Activated CD4-positive, alpha-beta T cell treated with anti-CD3 and anti-CD28 coated beads for 36 hours (primary cell): Measurements from ENCODE around the gene CSTF1. TPM values are rescaled to one million over a fixed set of nuclear protein-coding genes. Genes with fewer than 3 reads are reported as not detected.
A peak's percentile ranks its signal among the peaks of the same experiment; 100 is the strongest.

ENCODE experiments used
- ATAC-seq: fragments of 200-7000 bp; cut with Tn5 transposase; one replicate; pipeline ENCODE4 v1.10.0; 2021; ENCODE audit warnings: mild to moderate bottlenecking, moderate library complexity
- CTCF ChIA-PET: fragments of 350-600 bp; sonication (Branson Sonifier 250); formaldehyde crosslinking; loops from one replicate; lab custom pipeline; 2021; ENCODE audit warnings: antibody characterized with exemption; lab: Charles Lee
- POLR2A ChIA-PET: fragments of 350-600 bp; sonication (Branson Sonifier 250); formaldehyde crosslinking; loops from one replicate; lab custom pipeline; 2021; ENCODE audit warnings: antibody characterized with exemption, inconsistent platforms; lab: Charles Lee
- DNase-seq: peaks from one replicate; pipeline ENCODE4 v3.0.0-alpha.2; 2020
- H3K27ac Mint-ChIP-seq: one replicate; pipeline ENCODE4 v1.8.0; 2021; ENCODE audit warnings: mixed read lengths
- H3K27me3 Mint-ChIP-seq: one replicate; pipeline ENCODE4 v1.8.0; 2021; ENCODE audit warnings: mixed read lengths
- H3K36me3 Mint-ChIP-seq: one replicate; pipeline ENCODE4 v1.8.0; 2021; ENCODE audit warnings: low read depth, mixed read lengths
- H3K4me1 Mint-ChIP-seq: one replicate; pipeline ENCODE4 v1.8.0; 2021; ENCODE audit warnings: mixed read lengths
- H3K4me3 Mint-ChIP-seq: one replicate; pipeline ENCODE4 v1.8.0; 2021; ENCODE audit warnings: mild to moderate bottlenecking, moderate library complexity, mixed read lengths
- H3K9me3 Mint-ChIP-seq: one replicate; pipeline ENCODE4 v1.8.0; 2021; ENCODE audit warnings: low read depth, mixed read lengths
- intact Hi-C, 2 experiments: fragments of 100-400 bp; cut with DNase I in 1 of 2; cut with micrococcal nuclease in 1 of 2; formaldehyde crosslinking; loops; one replicate each; pipeline versions ENCODE4 v1.14.2 to v1.15.1; 2022 to 2024; cut with DNase I, micrococcal nuclease
- total RNA-seq, 2 experiments: library from RNA; stranded (reverse); gene quantifications; one replicate each; pipeline ENCODE4 v1.2.3, GENCODE V29; 2021

Gene CSTF1
- total RNA-seq, 2 experiments from 2014 or later, result 62.0 to 84.2 TPM

DNA sequence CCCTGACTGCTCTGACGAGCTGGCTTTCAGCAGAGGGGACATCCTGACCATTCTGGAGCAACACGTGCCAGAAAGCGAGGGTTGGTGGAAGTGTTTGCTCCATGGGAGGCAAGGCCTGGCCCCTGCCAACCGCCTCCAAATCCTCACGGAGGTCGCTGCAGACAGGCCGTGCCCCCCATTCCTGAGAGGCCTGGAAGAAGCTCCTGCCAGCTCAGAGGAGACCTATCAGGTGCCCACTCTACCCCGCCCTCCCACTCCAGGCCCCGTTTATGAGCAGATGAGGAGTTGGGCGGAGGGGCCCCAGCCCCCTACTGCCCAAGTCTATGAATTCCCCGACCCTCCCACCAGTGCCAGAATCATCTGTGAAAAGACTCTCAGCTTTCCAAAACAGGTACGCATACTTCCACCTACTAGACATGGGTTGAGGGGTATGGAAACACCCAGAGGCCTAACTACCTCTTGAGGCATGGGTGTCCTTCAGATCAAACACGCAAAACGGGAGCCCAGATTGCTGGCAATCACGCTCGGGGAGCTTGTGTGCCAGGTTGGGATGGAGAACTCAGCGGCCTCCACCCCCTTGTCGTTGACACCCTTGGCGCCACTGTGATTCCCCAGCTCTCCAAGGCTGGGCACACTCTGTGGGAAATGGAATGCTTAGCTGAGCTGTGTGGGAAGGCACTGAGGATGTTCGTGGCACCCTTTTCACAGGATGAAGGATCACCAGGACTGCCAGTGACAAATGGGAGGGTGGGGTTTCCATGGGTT lies 44.9 kb downstream of the CSTF1 start:
- ATAC-seq (no peak), DNase-seq (no peak)
- Mint-ChIP-seq H3K9me3 (no peaks in the 10 kb centered on the region), H3K27ac (peak overlapping the region; percentile 72), H3K4me3 (no peak overlapping the region), H3K27me3 (no peaks in the 10 kb centered on the region), H3K4me1 (peaks cover 41% of the 10 kb centered on the region), H3K36me3 (peaks cover 9% of the 10 kb centered on the region)
- ChIA-PET CTCF (interaction anchor here (0.6 to 0.9 kb wide), 2 partner anchors 16 to 18 kb away, joined by 3 read pairs; no protein-coding TSS in a partner anchor), POLR2A (no interaction called here)
- intact Hi-C loops, result no loop called here

DNA sequence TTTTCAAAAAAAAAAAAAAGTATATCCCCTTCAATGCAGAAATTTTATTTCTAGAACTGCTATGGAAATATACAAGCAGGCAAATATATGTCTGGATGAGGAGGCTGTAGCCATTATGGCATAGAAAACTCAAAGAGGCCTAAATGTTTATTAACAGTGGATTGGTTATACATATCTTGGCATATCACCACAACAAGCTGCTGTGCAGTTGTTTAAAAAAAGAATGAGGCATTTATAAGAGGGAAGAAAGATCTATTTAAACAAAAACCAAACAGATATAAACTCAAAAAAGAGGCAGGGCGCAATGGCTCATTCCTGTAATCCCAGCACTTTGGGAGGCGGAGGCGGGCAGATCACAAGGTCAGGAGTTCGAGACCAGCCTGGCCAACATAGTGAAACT lies 45.8 kb downstream of the CSTF1 start:
- no peak for ATAC-seq
- Mint-ChIP-seq H3K27ac (no peak overlapping the region), H3K27me3 (no peaks in the 10 kb centered on the region)

GRCh38 chr20:56439771-56440291 lies 47.4 kb downstream of the CSTF1 start:
- Mint-ChIP-seq H3K4me3 (no peak overlapping the region), H3K9me3 (no peaks in the 10 kb centered on the region), H3K4me1 (peaks cover 32% of the 10 kb centered on the region), H3K27ac (peak overlapping the region; percentile 92), H3K36me3 (peaks cover 9% of the 10 kb centered on the region), H3K27me3 (no peaks in the 10 kb centered on the region)
- peak; percentile 37 for DNase-seq
- ChIA-PET POLR2A (no interaction called here), CTCF (interaction anchor here (0.9 kb wide), 1 partner anchor 17 kb away, joined by 6 read pairs; no protein-coding TSS in a partner anchor)
- intact Hi-C loops, result loop anchor here (1.0 to 2.0 kb wide), 3 partner anchors 15 to 25 kb away; no protein-coding TSS in a partner anchor
- peak; percentile 31 for ATAC-seq

More for the DNA sequence above, 45.8 kb downstream of the CSTF1 start:
- H3K9me3 Mint-ChIP-seq, result no peaks in the 10 kb centered on the region
- H3K36me3 Mint-ChIP-seq, result peaks cover 9% of the 10 kb centered on the region
- CTCF ChIA-PET, result no interaction called here
- peaks cover 41% of the 10 kb centered on the region for H3K4me1 Mint-ChIP-seq
- POLR2A ChIA-PET, result no interaction called here
- DNase-seq, result no peak
- intact Hi-C loops, result no loop called here
- H3K4me3 Mint-ChIP-seq, result no peak overlapping the region

DNA sequence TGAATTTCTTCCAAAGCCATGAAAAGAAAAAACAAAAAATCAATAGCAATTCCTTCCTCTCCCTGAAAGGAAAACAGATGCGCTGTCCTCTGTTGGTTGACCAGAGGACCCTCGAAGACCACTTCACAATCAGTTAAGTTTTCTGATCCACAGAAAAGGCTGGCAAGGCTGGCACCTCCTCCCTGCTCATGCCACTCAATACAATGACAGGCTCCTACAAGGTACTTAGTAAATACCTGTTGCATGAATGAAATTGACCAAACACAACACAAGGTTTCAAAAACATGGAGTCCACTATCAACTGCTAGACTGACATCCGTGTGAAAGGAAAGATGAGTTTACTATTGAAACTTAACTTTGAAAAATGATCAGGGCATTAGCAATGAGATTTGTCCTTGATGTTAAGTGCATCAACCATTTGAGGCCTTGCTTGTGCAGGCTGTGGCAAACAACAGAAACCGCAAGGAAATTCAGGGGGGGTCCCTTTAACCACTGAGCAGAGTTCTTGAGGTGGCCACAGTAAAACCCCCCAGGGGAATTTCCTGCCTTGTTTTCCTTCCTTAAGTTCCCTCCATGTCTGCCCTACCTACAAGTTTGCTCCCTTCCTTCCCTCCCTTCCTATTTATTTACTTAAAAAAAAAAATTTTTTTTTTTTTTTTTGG lies 48.0 kb downstream of the CSTF1 start:
- ChIA-PET CTCF (interaction anchor here (0.9 kb wide), 1 partner anchor 17 kb away, joined by 6 read pairs; no protein-coding TSS in a partner anchor), POLR2A (no interaction called here)
- Mint-ChIP-seq H3K9me3 (no peaks in the 10 kb centered on the region), H3K36me3 (peaks cover 13% of the 10 kb centered on the region), H3K4me3 (peak overlapping the region; percentile 35), H3K27me3 (no peaks in the 10 kb centered on the region), H3K27ac (peak overlapping the region; percentile 92), H3K4me1 (peaks cover 32% of the 10 kb centered on the region)
- intact Hi-C loops, result loop anchor here (1.0 to 2.0 kb wide), 3 partner anchors 14 to 25 kb away; no protein-coding TSS in a partner anchor
- DNase-seq, result peak; percentile 78
- peak; percentile 57 for ATAC-seq

DNA sequence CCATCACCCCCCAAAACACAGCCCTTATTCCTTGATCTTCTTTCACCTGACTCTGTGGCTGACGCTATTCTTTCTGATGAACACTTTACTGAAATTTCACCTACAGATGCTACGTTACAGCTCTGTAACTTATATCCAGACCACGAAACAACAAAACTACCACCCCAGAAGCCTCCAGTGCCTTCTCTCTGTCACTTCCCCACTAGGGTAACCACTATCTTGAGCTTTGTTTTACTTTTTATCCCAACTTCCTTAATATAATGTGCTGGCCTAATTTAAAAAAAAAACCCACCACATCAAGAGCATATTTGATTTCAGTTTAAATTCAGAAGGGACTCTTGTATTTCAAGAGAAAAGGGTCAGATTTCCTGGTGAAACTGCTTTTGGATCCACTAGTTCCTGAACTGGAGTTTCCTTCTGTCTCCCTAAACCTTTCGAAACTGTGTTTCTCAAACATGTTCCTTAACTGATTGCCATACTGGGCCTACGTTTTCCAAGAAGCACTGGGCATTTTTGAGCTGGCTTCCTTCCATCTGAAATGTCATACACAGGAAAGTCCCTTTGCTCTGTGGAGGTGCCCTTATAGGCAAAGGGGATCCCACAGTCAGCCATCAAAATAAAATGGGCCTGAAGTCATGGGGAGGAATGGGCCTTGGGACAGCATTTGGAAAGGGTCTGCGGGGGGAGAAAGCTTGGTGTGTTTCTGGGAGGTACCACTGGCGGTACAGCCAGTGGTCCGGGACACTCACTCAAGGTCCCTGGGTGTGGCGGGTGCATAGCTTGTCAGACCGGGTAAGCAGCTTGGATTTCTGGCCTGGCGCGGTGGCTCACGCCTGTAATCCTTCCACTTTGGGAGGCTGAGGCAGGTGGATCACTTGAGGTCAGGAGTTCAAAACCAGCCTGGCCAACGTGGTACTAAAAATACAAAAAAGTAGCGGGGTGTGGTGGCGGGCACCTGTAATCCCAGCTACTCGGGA lies 50.2 kb downstream of the CSTF1 start:
- peak overlapping the region; percentile 76 for H3K27ac Mint-ChIP-seq
- peaks cover 16% of the 10 kb centered on the region for H3K36me3 Mint-ChIP-seq
- ChIA-PET CTCF (interaction anchor here (0.8 to 2.3 kb wide), 4 partner anchors 13 to 44 kb away, joined by 3 to 7 read pairs (median 4); no protein-coding TSS in a partner anchor), POLR2A (interaction anchor here (0.7 to 2.0 kb wide), 2 partner anchors 12 to 24 kb away, joined by 4 read pairs; no protein-coding TSS in a partner anchor)
- H3K9me3 Mint-ChIP-seq, result no peaks in the 10 kb centered on the region
- intact Hi-C loops, result no loop called here
- no peaks in the 10 kb centered on the region for H3K27me3 Mint-ChIP-seq
- H3K4me3 Mint-ChIP-seq, result no peak overlapping the region
- peak; percentile 51 for ATAC-seq
- DNase-seq, result peak; percentile 20
- peaks cover 30% of the 10 kb centered on the region for H3K4me1 Mint-ChIP-seq

- ATAC-seq (no peak), DNase-seq (no peak)
- H3K4me3 Mint-ChIP-seq, result no peak overlapping the region
- H3K4me1 Mint-ChIP-seq, result peaks cover 30% of the 10 kb centered on the region
- H3K27ac Mint-ChIP-seq, result peak overlapping the region; percentile 47
- H3K36me3 Mint-ChIP-seq, result peaks cover 14% of the 10 kb centered on the region
- ChIA-PET CTCF (interaction anchor here (1.1 to 2.3 kb wide), 2 partner anchors 23 to 45 kb away, joined by 3 to 7 read pairs; no protein-coding TSS in a partner anchor), POLR2A (interaction anchor here (2.0 kb wide), 1 partner anchor 25 kb away, joined by 4 read pairs; no protein-coding TSS in a partner anchor)
- intact Hi-C loops, result no loop called here
- H3K27me3 Mint-ChIP-seq, result no peaks in the 10 kb centered on the region
- H3K9me3 Mint-ChIP-seq, result no peaks in the 10 kb centered on the region
These were observed 51.5 kb downstream of the CSTF1 start for GRCh38 chr20:56443654-56444540.

GRCh38 chr20:56445130-56445529 lies 52.7 kb downstream of the CSTF1 start:
- Mint-ChIP-seq H3K27ac (peak overlapping the region; percentile 67), H3K36me3 (peaks cover 16% of the 10 kb centered on the region), H3K4me1 (peaks cover 22% of the 10 kb centered on the region), H3K9me3 (no peaks in the 10 kb centered on the region), H3K4me3 (no peak overlapping the region), H3K27me3 (no peaks in the 10 kb centered on the region)
- DNase-seq, result no peak
- CTCF ChIA-PET, result interaction anchor here (0.8 kb wide), 1 partner anchor 22 kb away, joined by 3 read pairs; no protein-coding TSS in a partner anchor
- intact Hi-C loops, result no loop called here
- ATAC-seq, result no peak
- POLR2A ChIA-PET, result no interaction called here

DNA sequence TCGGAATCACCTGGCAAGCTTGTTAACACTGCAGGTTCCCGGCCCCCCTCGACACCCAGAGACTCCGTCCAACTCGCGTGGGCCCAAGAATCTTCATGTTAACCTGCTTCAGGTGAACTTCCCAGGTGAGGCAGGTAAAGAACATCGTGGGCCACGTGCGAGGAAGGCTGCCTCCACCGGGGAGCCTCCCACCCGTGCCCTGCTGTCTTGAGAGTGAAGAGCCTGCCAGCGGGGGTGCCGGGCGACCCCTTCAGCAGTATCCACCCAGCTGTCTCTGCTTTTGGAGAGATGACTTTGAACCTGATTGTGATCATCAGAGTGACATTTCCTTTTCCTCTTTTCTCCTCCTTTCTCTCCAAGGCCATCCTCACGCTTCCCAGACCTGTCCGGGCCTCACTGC lies 53.1 kb downstream of the CSTF1 start:
- ATAC-seq (no peak), DNase-seq (no peak)
- CTCF ChIA-PET, result interaction anchor here (0.8 kb wide), 1 partner anchor 22 kb away, joined by 3 read pairs; no protein-coding TSS in a partner anchor
- Mint-ChIP-seq H3K4me1 (peaks cover 18% of the 10 kb centered on the region), H3K27ac (no peak overlapping the region), H3K36me3 (peaks cover 16% of the 10 kb centered on the region), H3K9me3 (no peaks in the 10 kb centered on the region), H3K4me3 (no peak overlapping the region), H3K27me3 (no peaks in the 10 kb centered on the region)
- intact Hi-C loops, result no loop called here
- POLR2A ChIA-PET, result no interaction called here

- POLR2A ChIA-PET, result no interaction called here
- CTCF ChIA-PET, result interaction anchor here (0.9 kb wide), 1 partner anchor 14 kb away, joined by 3 read pairs; no protein-coding TSS in a partner anchor
- peaks cover 21% of the 10 kb centered on the region for H3K36me3 Mint-ChIP-seq
- DNase-seq, result no peak
- no peaks in the 10 kb centered on the region for H3K27me3 Mint-ChIP-seq
- H3K4me1 Mint-ChIP-seq, result peaks cover 8% of the 10 kb centered on the region
- H3K9me3 Mint-ChIP-seq, result no peaks in the 10 kb centered on the region
- H3K4me3 Mint-ChIP-seq, result no peak overlapping the region
- H3K27ac Mint-ChIP-seq, result no peak overlapping the region
- intact Hi-C loops, result no loop called here
- ATAC-seq, result no peak
These were observed 54.8 kb downstream of the CSTF1 start for GRCh38 chr20:56447227-56447626.

- H3K4me3 Mint-ChIP-seq, result no peak overlapping the region
- intact Hi-C loops, result no loop called here
- DNase-seq (no peak), ATAC-seq (no peak)
- POLR2A ChIA-PET, result no interaction called here
- no peaks in the 10 kb centered on the region for H3K27me3 Mint-ChIP-seq
- no peak overlapping the region for H3K27ac Mint-ChIP-seq
- no peaks in the 10 kb centered on the region for H3K9me3 Mint-ChIP-seq
- peaks cover 20% of the 10 kb centered on the region for H3K36me3 Mint-ChIP-seq
- peaks cover 11% of the 10 kb centered on the region for H3K4me1 Mint-ChIP-seq
- CTCF ChIA-PET, result no interaction called here
These were observed 57.0 kb downstream of the CSTF1 start for GRCh38 chr20:56449459-56449858.
